ENCODE data around the gene SPRED3.

SPRED3 gene

DNA sequence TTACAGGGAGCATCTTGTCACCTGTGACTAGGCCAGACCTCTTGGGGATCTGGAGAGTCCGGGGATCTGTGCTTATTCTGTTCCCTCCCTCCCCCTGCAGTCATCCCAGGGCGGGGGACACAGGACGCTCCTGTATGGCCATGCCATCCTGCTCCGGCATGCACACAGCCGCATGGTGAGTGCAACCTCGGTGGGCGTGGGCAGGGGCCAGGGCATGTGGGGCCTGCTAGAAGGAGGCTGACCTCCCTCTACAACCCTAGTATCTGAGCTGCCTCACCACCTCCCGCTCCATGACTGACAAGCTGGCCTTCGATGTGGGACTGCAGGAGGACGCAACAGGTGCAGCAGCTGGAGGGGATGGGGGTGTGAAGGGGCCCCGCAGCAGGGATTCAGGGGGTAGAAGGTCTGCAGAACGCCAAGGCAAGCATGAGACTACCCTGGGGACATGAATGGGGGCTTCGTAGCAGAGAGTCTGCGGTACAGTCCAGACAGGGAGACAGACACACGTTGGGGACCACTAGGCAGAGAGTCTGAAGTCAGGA, 55.0 kb downstream of the SPRED3 start:
- in situ Hi-C loops (cut with HindIII; ENCODE audit: low sequenced_read_pairs): no loop called here

DNA sequence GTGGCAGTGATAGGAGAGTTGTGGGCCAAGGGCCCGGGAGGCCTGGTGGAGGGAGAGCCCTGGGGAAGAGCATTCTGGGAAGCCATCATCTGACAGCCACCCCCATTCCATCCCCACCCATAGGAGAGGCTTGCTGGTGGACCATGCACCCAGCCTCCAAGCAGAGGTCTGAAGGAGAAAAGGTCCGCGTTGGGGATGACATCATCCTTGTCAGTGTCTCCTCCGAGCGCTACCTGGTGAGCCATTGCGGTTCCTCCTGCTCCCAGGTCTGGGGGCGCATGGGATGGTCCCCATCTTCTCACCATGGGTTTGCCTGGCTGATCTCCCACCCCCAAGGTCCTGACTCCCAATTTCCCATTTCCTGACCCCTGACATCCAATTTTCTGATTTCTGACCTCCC, 55.5 kb downstream of the SPRED3 start:
- in situ Hi-C loops (cut with HindIII; ENCODE audit: low sequenced_read_pairs): no loop called here

DNA sequence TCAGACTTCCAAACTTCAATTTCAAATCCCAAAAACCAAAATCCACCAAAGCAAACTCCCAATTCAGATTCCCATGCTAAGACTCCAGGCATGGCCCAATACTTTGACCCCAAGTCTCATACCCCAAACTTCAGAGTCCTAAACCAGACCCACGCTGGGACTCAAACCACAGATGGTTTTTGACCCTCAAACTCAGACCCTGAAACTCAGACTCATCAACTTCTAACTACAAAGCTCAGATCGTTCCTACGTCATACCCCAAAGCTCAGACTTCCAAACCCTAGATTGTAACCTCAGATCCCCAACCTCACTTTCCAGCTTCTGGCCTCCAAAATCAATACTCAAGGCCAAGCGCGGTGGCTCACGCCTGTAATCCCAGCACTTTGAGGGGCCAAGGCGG, 56.9 kb downstream of the SPRED3 start:
- in situ Hi-C loops (cut with HindIII; ENCODE audit: low sequenced_read_pairs): no loop called here

DNA sequence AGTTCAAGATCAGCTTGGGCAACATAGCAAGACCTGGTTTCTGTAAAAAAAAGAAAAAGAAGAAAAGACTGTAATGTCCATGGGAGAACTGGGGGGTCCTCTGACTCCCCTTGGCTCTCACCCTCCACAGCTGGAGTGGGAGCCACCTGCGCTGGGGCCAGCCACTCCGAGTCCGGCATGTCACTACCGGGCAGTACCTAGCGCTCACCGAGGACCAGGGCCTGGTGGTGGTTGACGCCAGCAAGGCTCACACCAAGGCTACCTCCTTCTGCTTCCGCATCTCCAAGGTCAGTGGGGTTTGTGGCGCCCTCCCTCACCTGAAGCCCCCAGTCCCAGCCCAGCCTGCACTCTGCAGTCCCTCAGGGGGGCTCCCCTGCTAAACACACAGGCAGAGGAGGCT, 59.7 kb downstream of the SPRED3 start:
- in situ Hi-C loops (cut with HindIII; ENCODE audit: low sequenced_read_pairs): no loop called here

Measured in DLD1 (cell line).